Measurements from ENCODE around the gene SAMD13. TPM values are rescaled to one million over a fixed set of nuclear protein-coding genes. Genes with fewer than 3 reads are reported as not detected.

SAMD13 gene
- total and polyA plus RNA-seq, 2 of the 8 experiments (the other 6 are each of a cell fraction or from before 2014, with no cell fraction given): 0.86 to 2.3 TPM

DNA sequence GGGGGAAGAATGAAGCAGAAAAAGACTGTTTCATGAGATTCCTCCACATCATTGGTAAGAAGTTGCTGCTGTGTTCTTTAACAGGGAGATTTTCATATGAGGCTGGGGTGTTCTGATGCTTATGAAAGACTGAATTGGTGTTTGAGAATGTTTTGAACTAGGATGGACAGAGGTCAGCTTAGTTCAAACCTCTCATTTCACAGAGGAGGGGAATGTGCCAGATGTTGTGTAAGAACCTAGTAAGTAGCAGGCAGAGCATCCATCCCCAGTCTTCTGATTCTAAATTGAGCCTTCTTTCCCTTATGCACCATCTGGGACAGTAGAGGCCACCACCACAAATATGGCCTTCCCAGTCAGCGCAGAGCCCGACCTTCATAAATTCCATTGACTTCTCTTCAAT lies 43.7 kb downstream of the SAMD13 start:
- Histone ChIP-seq H3K4ac (replicated peaks; ENCODE audit: insufficient read length, low read depth, low read length) (no peak overlapping the region), H4K91ac (replicated peaks; ENCODE audit: insufficient read length, low read length) (no peak overlapping the region), H2BK120ac (replicated peaks; ENCODE audit: low read depth, low read length) (no peak overlapping the region), H4K20me1 (replicated peaks in 1 of 2; ENCODE audit: control insufficient read depth in 1 of 2, insufficient read depth in 2 of 2, low read length in 2 of 2) (no peaks in the 10 kb centered on the region), H2BK15ac (ENCODE audit: low read length) (no peak overlapping the region), H3K27me3 (replicated peaks in 1 of 4; ENCODE audit: control insufficient read depth in 3 of 4, extremely low read depth in 1 of 4, insufficient read depth in 3 of 4, low read length in 3 of 4) (no peaks in the 10 kb centered on the region), H3K27ac (ENCODE audit: low read depth, low read length) (no peak overlapping the region), H3K79me2 (ENCODE audit: control insufficient read depth in 1 of 2, insufficient read depth in 2 of 2, low read length in 2 of 2) (no peaks in the 10 kb centered on the region), H2AK5ac (ENCODE audit: low read depth, low read length) (no peak overlapping the region), H3K9me3 (ENCODE audit: insufficient read depth in 2 of 2, low read depth in 1 of 2, low read length in 1 of 2) (no peaks in the 10 kb centered on the region), H2BK12ac (ENCODE audit: low read depth, low read length) (no peak overlapping the region), H3K79me1 (ENCODE audit: low read depth, low read length) (no peaks in the 10 kb centered on the region), H4K8ac (ENCODE audit: extremely low read depth, insufficient read depth, low read length) (no peak overlapping the region), H3K18ac (ENCODE audit: extremely low read depth, low read length) (no peak overlapping the region), H3K4me2 (ENCODE audit: insufficient read depth in 1 of 2, low read depth in 2 of 2, low read length in 2 of 2) (no peak overlapping the region), H3K14ac (ENCODE audit: insufficient read length) (no peak overlapping the region), H4K5ac (ENCODE audit: insufficient read length, low read depth, low read length) (no peak overlapping the region), H3K36me3 (ENCODE audit: control insufficient read depth in 2 of 4, insufficient read depth in 4 of 4, low read length in 3 of 4) (no peaks in the 10 kb centered on the region), H3K4me3 (ENCODE audit: extremely low read depth in 1 of 4, insufficient read depth in 2 of 4, low read depth in 3 of 4, low read length in 4 of 4) (no peak overlapping the region), H3K23ac (ENCODE audit: insufficient read length) (no peak overlapping the region), H2BK5ac (ENCODE audit: low read depth, low read length) (no peak overlapping the region), H3K4me1 (replicated peaks in 1 of 4; ENCODE audit: control insufficient read depth in 3 of 4, insufficient read depth in 4 of 4, low read length in 3 of 4) (no peaks in the 10 kb centered on the region), H3K23me2 (ENCODE audit: low read depth, low read length) (no peaks in the 10 kb centered on the region), H3K56ac (replicated peaks; ENCODE audit: insufficient read length, low read depth, low read length) (no peak overlapping the region), H2BK20ac (ENCODE audit: low read length) (no peak overlapping the region), H2AFZ (ENCODE audit: low read length) (no peak overlapping the region), H3K9ac (replicated peaks in 1 of 4; ENCODE audit: extremely low read depth in 1 of 4, low read depth in 3 of 4, low read length in 3 of 4) (no peak overlapping the region)
- no peak for TF ChIP-seq KDM4A (IDR thresholded peaks at IDR 0.05; ENCODE audit: low read depth, low read length, severe bottlenecking)
- no peak for TF ChIP-seq SUZ12 (IDR thresholded peaks at IDR 0.05; ENCODE audit: low read length)
- TF ChIP-seq BACH1 (IDR thresholded peaks at IDR 0.05; ENCODE audit: low read length): no peak
- no peak for TF ChIP-seq GABPA (IDR thresholded peaks at IDR 0.05; ENCODE audit: borderline replicate concordance, insufficient read depth, low read length)
- POLR2A ChIA-PET (ENCODE audit: partially characterized antibody): no interaction called here
- WGBS, 2 experiments (ENCODE audit: extremely low coverage in 1 of 2, insufficient coverage in 1 of 2, insufficient read length in 1 of 2, insufficient replicate concordance in 2 of 2, low coverage in 1 of 2, low lambda C conversion rate in 2 of 2, missing lambda C conversion rate in 1 of 2): 92% methylated on average over 2 of the region's 2 CpGs; no CpG with 5 or more reads in 1 of the 2 experiments
- DNase-seq (ENCODE audit: low read depth in 1 of 2, low spot score in 2 of 2) (no peak), FAIRE-seq (no peak)
- CTCF ChIA-PET (ENCODE audit: partially characterized antibody): no interaction called here
